GM12872 (cell line): ENCODE measurements around the gene C2CD4D.

Source experiments
- TF ChIP-seq, protein P1 (sequence below): IDR thresholded peaks from 3 replicates; pipeline ENCODE4 v1.5.1; 2011; ENCODE audit warnings: low read depth, mild to moderate bottlenecking, low read length, moderate library complexity; ENCODE audit not compliant: insufficient read depth

The C2CD4D gene

DNA sequence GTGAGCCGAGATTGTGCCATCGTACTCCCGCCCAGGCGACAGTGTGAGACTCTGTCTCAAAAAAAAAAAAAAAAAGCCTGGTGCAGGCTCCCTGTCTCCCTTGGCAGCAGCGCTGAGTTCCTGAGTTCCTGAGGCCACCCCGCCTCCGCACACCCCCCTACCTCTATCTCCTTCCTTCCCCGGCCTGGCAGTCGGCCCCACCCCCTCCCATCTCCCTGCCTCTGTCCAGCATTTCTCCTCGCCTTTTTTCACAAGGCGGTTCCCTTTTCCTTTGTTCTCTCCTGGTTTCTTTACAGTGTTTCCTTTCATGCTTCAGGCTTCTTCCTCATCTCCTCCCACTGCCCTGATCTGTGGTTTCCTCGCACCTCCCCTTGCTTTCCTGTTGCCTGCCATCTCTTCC lies 10.7 kb downstream of the C2CD4D start:
- TF ChIP-seq, protein P1, sequence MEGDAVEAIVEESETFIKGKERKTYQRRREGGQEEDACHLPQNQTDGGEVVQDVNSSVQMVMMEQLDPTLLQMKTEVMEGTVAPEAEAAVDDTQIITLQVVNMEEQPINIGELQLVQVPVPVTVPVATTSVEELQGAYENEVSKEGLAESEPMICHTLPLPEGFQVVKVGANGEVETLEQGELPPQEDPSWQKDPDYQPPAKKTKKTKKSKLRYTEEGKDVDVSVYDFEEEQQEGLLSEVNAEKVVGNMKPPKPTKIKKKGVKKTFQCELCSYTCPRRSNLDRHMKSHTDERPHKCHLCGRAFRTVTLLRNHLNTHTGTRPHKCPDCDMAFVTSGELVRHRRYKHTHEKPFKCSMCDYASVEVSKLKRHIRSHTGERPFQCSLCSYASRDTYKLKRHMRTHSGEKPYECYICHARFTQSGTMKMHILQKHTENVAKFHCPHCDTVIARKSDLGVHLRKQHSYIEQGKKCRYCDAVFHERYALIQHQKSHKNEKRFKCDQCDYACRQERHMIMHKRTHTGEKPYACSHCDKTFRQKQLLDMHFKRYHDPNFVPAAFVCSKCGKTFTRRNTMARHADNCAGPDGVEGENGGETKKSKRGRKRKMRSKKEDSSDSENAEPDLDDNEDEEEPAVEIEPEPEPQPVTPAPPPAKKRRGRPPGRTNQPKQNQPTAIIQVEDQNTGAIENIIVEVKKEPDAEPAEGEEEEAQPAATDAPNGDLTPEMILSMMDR: no peak

DNA sequence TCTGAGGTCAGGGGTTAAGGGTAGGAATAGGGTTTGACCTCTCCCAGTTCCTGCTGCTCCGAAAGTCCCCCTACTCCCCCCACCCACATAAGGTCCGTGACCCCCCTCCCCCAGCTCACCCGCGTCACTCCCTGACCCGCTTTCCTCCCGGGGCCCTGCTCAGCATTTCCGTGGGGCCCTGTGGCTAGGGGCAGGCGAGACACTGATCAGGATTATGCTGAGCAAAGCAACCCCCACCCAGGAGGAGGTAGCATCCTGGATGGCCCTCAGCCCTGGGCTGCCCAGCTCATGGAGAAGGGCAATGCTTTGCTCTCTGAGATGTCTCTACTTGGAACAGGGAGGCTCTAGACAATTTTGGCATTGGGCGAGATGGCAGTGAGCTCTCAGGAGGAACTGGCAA lies 11.8 kb downstream of the C2CD4D start:
- TF ChIP-seq, protein P1: no peak

DNA sequence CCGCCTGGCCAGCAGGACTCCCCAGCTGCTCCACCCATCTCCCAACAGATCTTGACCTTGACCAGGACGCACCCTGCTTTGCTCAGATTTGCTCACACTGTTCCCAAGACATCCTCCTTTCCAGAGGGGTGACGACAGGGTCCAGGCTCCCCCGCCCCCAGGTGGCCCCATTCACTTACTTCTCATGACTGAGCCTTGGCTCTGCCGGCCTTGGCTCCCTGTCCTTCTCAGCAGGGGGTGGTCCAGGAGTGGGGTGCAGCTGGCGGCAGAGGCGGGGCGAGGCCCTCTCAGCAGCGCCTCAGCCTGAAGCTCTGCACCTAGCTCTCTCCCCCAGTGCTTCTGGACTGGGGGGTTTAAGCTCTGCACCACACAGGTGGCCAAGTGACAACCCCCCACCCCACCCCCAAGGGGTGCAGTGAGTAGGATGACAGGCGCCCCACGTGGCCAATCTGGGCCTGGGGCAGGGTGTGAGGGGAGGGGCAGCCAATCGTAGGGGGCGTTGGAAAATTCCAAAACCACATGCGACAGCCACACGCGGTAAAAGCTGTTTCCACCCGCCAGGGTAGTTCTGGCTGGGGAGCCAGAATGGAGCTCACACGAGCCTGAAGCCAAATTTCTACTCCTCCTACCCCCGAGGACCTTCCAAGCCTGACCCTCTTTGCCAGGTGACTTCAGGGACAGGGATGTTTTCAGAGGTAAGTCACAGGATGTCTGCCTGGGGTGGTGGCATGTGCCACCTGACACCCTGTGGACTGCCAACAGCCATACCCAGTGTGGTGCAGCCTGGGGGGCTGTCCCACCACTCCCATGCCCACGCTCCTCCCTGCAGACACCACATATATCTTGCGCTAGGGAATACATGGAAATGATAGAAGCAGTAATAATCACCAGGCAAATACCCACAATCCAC lies 13.6 kb downstream of the C2CD4D start:
- TF ChIP-seq, protein P1: no peak

DNA sequence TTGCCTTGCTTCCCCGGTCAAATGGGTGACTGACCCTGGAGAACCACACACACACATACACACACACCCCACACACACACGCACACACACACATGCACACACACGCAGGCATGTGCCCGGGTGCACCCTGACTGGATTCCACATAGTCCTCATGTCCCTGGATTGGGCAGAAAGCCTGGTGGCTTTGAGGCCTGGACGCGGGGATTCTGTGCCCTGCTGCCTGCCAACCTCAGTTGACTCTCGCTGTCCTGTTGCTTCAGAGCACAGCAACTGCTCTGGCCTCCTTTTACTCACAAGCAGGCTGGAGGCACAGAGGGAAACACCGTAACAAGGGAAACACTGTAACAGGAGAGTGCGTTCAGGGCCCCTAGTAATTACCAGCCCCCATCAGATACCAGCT lies 14.4 kb downstream of the C2CD4D start:
- TF ChIP-seq, protein P1: no peak

DNA sequence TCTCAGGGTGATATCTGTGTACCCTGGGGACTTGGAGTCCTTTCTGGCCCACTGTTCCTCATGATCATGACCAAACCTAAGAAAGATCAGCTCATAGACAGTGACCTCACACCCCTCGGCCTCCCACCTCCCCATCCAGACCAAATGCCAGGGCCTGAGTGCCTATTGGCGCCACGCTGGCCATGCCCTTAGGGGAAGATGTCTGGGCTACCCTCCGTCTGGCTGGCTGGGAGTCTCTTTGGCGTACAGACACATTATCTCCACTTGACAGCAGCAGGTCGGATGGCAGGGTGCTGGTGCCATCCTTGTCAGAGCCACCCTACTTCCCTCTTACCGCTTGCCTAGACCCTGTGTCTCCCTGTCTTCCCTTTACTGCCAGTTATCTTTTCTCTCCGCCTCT lies 16.4 kb downstream of the C2CD4D start:
- TF ChIP-seq, protein P1: no peak

DNA sequence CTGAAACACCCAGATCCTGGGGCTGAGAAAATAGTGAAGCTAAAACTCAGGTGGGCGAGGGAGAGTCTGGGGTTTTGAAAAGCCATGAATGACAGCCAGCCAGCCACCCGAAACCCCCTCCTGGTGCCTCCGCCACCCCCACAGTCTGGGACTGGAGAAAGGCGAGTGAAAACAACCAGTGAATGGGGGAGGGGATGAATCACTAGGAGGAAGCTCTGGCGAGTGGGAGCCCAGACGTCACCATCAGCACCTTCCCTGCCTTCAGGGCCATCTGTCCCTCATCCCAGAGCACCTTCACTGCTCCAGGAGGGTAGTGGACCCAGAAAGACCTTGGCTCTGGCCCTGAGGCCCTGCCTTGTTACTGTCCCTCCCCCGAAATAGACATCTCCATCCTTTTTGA lies 17.2 kb downstream of the C2CD4D start:
- TF ChIP-seq, protein P1: no peak

DNA sequence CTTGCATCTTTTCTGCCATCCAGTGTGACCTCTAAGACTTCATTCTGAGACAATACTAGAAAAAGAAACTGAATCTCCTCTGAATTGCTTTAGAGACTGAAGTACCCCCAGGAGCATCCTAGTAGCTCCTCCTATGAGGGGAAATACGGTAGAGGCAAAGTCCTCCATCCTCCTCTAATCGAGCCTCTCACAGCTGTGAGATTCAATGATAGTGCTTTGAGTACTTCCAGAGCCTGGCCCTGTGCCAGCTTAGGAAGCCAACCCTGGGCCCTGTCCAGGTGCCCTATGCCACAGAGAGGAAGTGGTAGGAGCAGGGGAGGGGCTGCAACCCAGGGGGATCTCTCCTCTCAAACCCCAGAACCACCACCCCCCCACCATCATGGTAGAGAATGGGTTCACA lies 18.7 kb downstream of the C2CD4D start:
- TF ChIP-seq, protein P1: no peak
